PFSK-1 (cell line): Measurements from ENCODE around the gene TDO2.

Source experiments
- FOXP2 ChIP-seq: optimal IDR thresholded peaks from 2 replicates; pipeline ENCODE3; 2011; ENCODE audit warnings: borderline replicate concordance, control low read depth, inconsistent platforms; ENCODE audit not compliant: insufficient read depth; ENCODE audit errors: extremely low read length, extremely low read depth
- POLR2AphosphoS5 ChIP-seq: IDR thresholded peaks from 2 replicates; pipeline ENCODE4 v1.6.1; 2012; ENCODE audit warnings: low read depth, mild to moderate bottlenecking, control low read depth, low read length, moderate library complexity
- REST ChIP-seq, 2 experiments: IDR thresholded peaks; 2 replicates each; pipeline versions ENCODE4 v1.6.1 to v1.8.0; 2011 to 2012; ENCODE audit warnings: low read depth in 2 of 2, low read length in 2 of 2, control low read depth in 1 of 2, inconsistent platforms in 1 of 2, mild to moderate bottlenecking in 1 of 2, moderate library complexity in 1 of 2; ENCODE audit not compliant: insufficient read depth in 1 of 2
- SIN3A ChIP-seq: IDR thresholded peaks from 2 replicates; pipeline ENCODE4 v1.6.1; 2012; ENCODE audit warnings: mild to moderate bottlenecking, low read length, moderate library complexity, borderline replicate concordance; ENCODE audit not compliant: insufficient read depth
- TAF1 ChIP-seq: IDR thresholded peaks from 2 replicates; pipeline ENCODE4 v1.6.1; 2012; ENCODE audit warnings: low read length, control low read depth, borderline replicate concordance; ENCODE audit not compliant: insufficient read depth

Gene TDO2

GRCh38 chr4:155906554-155907247, 3.2 kb downstream of the TDO2 start:
- TF ChIP-seq SIN3A = no peak
- TF ChIP-seq FOXP2 = no peak
- no peak for TF ChIP-seq REST (IDR thresholded peaks at IDR 0.05; ENCODE audit: insufficient read depth in 1 of 2, low read depth in 2 of 2, low read length in 2 of 2)
- TF ChIP-seq POLR2AphosphoS5 = no peak
- no peak for TF ChIP-seq TAF1

GRCh38 chr4:155907556-155907955, 4.1 kb downstream of the TDO2 start:
- TF ChIP-seq FOXP2 (no peak), SIN3A (no peak), TAF1 (no peak), POLR2AphosphoS5 (no peak)

GRCh38 chr4:155908187-155909139, 5.0 kb downstream of the TDO2 start:
- TF ChIP-seq FOXP2 (no peak), POLR2AphosphoS5 (no peak), REST (IDR thresholded peaks at IDR 0.05; ENCODE audit: insufficient read depth in 1 of 2, low read depth in 2 of 2, low read length in 2 of 2) (no peak), SIN3A (no peak), TAF1 (no peak)

- no peak for TF ChIP-seq TAF1
- TF ChIP-seq REST (IDR thresholded peaks at IDR 0.05; ENCODE audit: insufficient read depth in 1 of 2, low read depth in 2 of 2, low read length in 2 of 2) = no peak
- no peak for TF ChIP-seq SIN3A
- no peak for TF ChIP-seq FOXP2
- TF ChIP-seq POLR2AphosphoS5 = no peak
Measured at GRCh38 chr4:155909615-155910226, 6.2 kb downstream of the TDO2 start.

- no peak for TF ChIP-seq REST (IDR thresholded peaks at IDR 0.05; ENCODE audit: insufficient read depth in 1 of 2, low read depth in 2 of 2, low read length in 2 of 2)
- TF ChIP-seq SIN3A = no peak
- TF ChIP-seq TAF1 = no peak
- TF ChIP-seq POLR2AphosphoS5 = no peak
- no peak for TF ChIP-seq FOXP2
Measured at GRCh38 chr4:155911905-155912304, 8.4 kb downstream of the TDO2 start.
